Muscle layer of colon (tissue), 2 donors: Measurements from ENCODE around the gene AHNAK2.

Source experiments
- H3K27ac ChIP-seq: one replicate; pipeline ENCODE4 v1.7.0; 2013; ENCODE audit warnings: low read depth, mild to moderate bottlenecking, low read length, moderate library complexity
- H3K27me3 ChIP-seq, 2 donors: one replicate each; pipeline ENCODE4 v1.7.0; 2013; ENCODE audit warnings: low read length in 2 of 2, mild to moderate bottlenecking in 2 of 2; ENCODE audit not compliant: insufficient read depth in 2 of 2, control insufficient read depth in 1 of 2
- H3K36me3 ChIP-seq: one replicate; pipeline ENCODE4 v1.7.0; 2013; ENCODE audit warnings: mild to moderate bottlenecking, low read length; ENCODE audit not compliant: insufficient read depth
- H3K4me1 ChIP-seq: one replicate; pipeline ENCODE4 v1.7.0; 2013; ENCODE audit warnings: mild to moderate bottlenecking, low read length; ENCODE audit not compliant: insufficient read depth
- H3K4me3 ChIP-seq, 2 donors: one replicate each; pipeline ENCODE4 v1.7.0; 2013; ENCODE audit warnings: low read length in 2 of 2, low read depth in 1 of 2, mild to moderate bottlenecking in 1 of 2, moderate library complexity in 1 of 2
- H3K9ac ChIP-seq: one replicate; pipeline ENCODE4 v1.7.0; 2013; ENCODE audit warnings: low read length
- H3K9me3 ChIP-seq: one replicate; pipeline ENCODE4 v1.7.0; 2013; ENCODE audit warnings: mild to moderate bottlenecking, low read length
- donor health status: abdominal sarcoma.
- donor health status: Adenocarcinoma of cecum.

Gene AHNAK2

DNA sequence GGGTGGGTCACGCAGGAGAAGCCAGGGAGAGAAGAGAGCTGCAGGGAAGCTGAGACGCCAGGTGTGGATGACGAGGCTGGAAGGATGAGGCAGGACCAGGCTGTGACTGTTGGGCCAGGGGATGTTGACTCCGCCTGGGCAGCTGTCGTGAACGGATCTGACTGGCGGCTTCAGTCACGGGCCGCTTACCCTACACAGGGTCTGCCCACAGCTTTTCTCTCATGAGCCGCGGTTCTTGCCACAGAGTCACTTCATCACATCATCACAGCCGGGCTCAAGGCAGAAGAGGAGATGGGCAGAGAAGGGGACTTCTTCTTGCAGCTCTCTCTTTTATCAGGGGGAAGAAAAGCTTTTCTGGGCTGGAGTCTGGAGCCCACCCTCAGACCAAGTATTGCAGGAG lies 15.1 kb upstream of the AHNAK2 start:
- H3K36me3 ChIP-seq, result peaks cover 6% of the 10 kb centered on the region
- no peaks in the 10 kb centered on the region for H3K9me3 ChIP-seq
- H3K4me3 ChIP-seq, result no peak overlapping the region

DNA sequence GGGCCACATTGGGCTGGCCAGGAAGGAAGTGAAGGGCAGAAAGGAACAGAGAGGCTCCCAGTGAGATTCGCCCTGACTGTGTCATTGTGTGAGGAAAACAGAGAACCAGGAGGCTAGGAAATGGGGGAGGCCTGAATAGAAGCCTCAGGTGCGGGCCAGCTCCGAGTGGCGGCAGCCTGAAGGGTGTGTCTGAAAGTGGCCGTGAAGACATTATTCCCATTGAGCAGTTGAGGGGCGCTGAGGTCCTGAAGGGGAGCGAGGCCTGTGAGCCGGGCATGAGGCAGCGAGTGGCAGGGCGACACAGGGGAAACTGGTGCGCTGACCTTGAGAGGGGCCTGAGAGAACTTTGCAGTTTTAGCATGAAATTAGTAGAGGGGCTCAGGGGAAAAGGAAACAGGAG lies 14.3 kb upstream of the AHNAK2 start:
- Histone ChIP-seq H3K9me3 (no peaks in the 10 kb centered on the region), H3K27ac (no peak overlapping the region), H3K4me1 (no peaks in the 10 kb centered on the region), H3K9ac (no peak overlapping the region), H3K36me3 (peaks cover 6% of the 10 kb centered on the region), H3K4me3 (no peak overlapping the region), H3K27me3 (no peaks in the 10 kb centered on the region)

More for the DNA sequence above, 15.1 kb upstream of the AHNAK2 start:
- Histone ChIP-seq H3K4me1 (no peaks in the 10 kb centered on the region), H3K27ac (no peak overlapping the region), H3K9ac (no peak overlapping the region), H3K27me3 (no peaks in the 10 kb centered on the region)

DNA sequence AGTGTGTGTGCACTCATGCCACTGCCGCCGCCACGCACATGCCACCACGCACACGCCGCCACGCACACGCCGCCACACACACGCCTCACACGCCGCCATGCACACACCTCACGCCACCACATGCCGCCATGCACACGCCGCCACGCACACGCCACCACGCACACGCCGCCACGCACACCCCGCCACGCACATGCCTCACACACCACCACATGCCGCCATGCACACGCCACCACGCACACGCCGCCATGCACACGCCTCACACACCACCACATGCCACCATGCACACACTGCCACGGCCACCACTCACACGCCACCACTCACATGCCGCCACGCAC lies 13.7 kb upstream of the AHNAK2 start:
- Histone ChIP-seq H3K27me3 (no peaks in the 10 kb centered on the region), H3K4me3 (no peak overlapping the region), H3K4me1 (peaks cover 4% of the 10 kb centered on the region), H3K36me3 (peaks cover 6% of the 10 kb centered on the region), H3K9ac (no peak overlapping the region), H3K27ac (no peak overlapping the region), H3K9me3 (no peaks in the 10 kb centered on the region)

DNA sequence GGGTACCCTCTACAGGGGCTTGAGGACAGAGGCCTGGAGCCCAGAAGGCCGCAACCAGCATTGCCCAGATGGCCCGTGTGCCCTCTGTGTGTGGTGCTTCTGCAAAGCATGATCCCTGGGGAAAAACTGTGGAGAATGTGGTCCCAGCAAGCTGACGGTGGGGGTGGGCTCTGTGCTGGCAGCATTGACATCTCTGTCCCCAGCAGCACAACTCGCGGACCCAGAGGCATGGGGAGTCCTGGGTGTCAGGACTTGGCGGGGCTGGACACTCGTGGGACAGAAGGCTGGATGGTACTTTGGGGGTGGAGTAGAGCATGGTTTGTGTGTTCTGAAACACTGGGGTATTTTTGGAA lies 11.8 kb upstream of the AHNAK2 start:
- Histone ChIP-seq H3K9ac (no peak overlapping the region), H3K36me3 (peaks cover 6% of the 10 kb centered on the region)

DNA sequence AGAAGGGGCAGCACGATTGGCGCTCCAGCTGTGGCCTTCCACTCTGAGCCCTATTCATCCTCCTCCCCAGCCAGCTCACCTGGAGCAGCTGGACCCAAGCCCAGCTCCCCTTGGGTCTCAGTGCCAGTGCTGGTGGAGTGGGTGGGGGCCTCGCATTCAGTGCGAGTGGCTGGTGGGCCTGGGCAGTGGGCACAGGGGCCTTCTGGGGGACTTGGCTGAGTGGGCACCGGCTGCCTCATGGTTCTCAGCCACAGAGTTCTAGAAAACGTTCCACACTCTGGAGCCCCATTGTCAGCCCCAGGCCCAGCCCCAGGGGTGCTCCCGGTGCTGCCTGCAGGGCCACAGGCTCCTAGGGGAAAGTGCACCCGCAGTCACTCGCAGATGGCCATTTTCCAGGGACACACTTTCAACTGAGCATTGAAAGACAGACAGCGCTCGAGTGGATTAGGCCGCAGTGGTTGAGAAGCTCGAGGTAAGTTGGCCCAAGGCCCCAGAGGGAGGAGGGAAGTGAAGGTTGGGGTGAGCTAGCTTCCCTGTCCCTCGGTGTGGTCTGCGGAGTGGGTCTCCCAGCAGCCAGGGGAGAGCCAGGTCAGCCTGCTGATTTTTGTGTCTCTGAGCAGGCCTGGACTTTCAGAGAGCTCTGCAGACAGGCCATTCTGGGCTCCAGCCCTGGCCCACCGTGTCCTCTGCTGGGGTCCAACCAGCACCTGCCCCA lies 11.2 kb upstream of the AHNAK2 start:
- Histone ChIP-seq H3K9ac (no peak overlapping the region), H3K27ac (no peak overlapping the region), H3K4me3 (no peak overlapping the region), H3K27me3 (no peaks in the 10 kb centered on the region), H3K36me3 (peaks cover 6% of the 10 kb centered on the region), H3K9me3 (no peaks in the 10 kb centered on the region), H3K4me1 (peaks cover 12% of the 10 kb centered on the region)

More for the DNA sequence above, 11.8 kb upstream of the AHNAK2 start:
- Histone ChIP-seq H3K9me3 (no peaks in the 10 kb centered on the region), H3K27ac (no peak overlapping the region), H3K27me3 (no peaks in the 10 kb centered on the region), H3K4me3 (no peak overlapping the region), H3K4me1 (peaks cover 12% of the 10 kb centered on the region)

DNA sequence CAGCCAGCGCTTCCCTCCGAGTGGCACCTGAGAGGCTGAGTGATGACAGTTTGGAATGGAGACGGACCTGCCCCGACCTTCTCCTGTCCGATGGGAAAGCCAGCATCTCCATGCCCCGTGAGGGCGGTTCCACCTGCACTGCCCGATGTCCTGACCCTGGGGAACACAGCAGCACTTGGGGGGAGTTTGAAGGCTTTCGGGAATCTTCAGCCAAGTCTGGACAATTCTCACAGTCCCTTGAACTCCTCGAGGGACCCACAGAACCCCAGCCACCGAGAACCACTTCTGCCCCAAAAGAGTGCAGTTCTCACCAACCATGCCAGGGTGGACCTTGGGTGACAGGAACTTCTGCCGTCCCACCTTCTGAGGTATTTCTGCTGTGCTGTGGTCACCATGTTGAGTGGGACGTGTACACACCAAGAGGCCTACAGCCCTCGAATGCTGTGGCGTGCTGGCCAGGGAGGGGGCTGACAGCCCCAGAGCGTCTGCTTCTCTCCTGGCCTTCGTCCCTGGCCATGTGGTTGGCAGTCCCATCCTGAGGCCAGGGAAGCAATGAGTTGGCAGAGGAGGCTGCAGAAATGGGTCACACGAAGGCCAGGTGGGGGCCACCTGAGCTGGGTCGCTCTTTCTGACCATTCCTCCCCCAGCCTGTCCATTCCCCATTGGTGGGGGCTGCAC lies 8.5 kb upstream of the AHNAK2 start:
- no peaks in the 10 kb centered on the region for H3K36me3 ChIP-seq
- H3K27me3 ChIP-seq, result no peaks in the 10 kb centered on the region
- peak overlapping the region; percentile 55 to 87 for H3K4me3 ChIP-seq
- H3K9ac ChIP-seq, result no peak overlapping the region
- no peaks in the 10 kb centered on the region for H3K9me3 ChIP-seq
- peak overlapping the region; percentile 32 for H3K27ac ChIP-seq
- H3K4me1 ChIP-seq, result peaks cover 12% of the 10 kb centered on the region

DNA sequence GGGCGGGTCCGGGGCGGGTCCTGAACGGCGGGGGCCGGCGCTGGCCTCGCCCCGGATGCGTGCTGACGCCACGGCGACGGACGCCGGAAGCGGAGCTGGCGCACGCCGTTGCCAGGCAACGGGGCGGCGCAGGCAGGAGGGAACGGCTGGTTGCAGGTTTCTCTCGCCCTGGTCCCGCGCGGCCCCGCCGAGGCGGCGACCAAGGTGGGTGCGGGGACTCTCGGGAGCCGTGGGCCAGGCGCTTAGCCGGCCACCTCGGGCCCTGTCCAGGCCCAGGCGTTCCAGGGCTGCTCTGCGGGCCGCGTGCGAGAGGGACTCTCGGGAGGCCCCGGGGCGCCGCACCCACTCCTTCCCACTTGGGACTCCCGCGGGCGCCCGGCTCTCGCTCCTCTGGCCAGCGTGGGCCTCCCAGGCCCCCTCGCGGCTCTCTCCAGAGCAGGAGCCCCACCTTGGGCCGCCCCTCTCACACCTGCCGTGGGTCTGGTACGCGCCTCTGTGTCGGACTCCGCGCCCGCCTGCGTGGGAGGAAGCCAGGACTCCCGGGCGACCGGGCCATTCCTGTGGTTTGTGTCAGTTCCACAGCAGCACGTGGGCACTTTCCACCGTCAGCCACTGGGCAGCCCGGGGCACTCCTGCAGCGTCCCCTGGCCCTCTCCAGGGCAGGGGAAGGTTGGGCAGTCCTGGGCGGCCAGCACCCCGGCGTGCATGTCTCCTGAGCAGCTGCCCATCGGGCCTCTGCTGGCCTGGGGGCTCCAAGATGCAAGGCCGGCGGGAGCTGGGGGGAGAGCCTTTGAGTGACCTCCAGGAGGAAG lies 7.7 kb upstream of the AHNAK2 start, which contains the start of gene CLBA1:
Gene CLBA1 (plus strand): TSS at position 114 of the 812 bp plus-strand sequence. CDS start 644 bp downstream, at position 758.
- no peaks in the 10 kb centered on the region for H3K27me3 ChIP-seq
- H3K4me1 ChIP-seq, result peaks cover 12% of the 10 kb centered on the region
- H3K9ac ChIP-seq, result no peak within 1 kb of the TSS
- peak within 1 kb of the TSS; percentile 32 for H3K27ac ChIP-seq
- H3K4me3 ChIP-seq, result peak within 1 kb of the TSS; percentile 55 to 87
- no peaks in the 10 kb centered on the region for H3K9me3 ChIP-seq
- no peaks in the 10 kb centered on the region for H3K36me3 ChIP-seq

DNA sequence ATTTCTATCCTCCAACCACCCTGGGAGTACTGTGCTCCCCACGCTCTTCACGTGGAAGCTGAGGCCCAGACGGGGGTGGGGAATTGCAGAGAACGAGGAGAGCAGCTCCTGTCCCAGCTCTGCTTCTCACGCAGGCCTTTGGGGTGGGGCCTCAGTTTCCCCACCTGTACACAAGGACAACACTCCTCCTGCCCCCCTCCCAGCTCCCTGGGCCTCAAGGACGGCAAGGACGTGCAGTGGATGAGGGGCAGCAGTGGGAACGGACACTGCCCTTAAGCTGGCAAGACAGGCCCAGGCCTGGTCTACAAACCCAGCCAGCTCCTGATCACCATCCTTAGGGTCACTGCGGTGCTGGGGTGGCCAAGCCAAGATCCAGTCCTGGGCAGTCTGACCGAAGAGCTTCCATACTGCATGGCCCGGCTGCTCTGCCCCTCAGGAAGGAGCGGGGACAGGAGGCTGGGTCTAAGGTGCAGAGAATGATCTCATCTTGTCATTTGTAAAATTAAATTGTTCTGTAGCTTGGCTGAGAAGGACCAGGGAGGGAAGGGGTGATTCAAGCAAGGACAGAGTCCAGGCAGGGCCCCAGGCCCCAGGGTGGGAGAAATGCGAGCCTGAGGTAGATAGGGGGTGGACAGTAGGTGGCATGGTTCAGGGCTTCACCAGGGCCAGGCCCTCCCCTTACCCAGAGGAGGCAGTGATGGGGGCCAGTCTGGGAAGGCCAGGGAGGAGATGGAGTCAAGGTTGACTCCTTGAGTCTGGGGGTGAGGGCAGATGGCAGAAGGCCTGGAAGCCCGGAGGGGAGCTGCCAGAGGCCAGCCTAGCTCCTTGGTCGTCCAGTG lies 6.1 kb upstream of the AHNAK2 start:
- no peaks in the 10 kb centered on the region for H3K9me3 ChIP-seq
- no peak overlapping the region for H3K9ac ChIP-seq
- H3K4me1 ChIP-seq, result peaks cover 19% of the 10 kb centered on the region
- no peaks in the 10 kb centered on the region for H3K27me3 ChIP-seq
- H3K4me3 ChIP-seq, result no peak overlapping the region
- no peaks in the 10 kb centered on the region for H3K36me3 ChIP-seq
- no peak overlapping the region for H3K27ac ChIP-seq

DNA sequence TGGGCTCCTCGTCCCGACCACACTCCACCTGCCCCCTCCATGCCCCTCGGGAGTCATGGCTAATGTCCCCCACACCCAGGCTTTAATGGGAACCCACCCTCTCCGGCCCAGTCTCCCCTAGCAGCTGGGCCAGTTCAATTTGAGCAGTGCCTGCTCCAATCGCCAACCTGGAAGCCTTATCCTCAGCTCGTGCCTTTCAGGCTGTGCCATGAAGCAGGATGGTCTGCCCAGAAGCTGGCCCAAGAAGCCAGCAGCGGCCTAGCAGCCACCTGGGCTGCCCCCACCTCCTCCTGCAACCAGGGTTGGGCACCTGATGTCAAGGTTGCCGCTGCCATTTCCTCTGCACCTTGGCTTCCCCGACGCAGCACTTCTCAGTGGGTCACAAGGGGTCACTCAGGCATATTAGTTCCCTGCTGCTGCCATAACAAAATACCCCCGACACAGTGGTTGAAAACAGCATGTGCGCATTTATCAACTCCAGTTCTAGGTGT lies 5.1 kb upstream of the AHNAK2 start:
- H3K4me3 ChIP-seq, result no peak overlapping the region
- H3K27me3 ChIP-seq, result no peaks in the 10 kb centered on the region
- no peaks in the 10 kb centered on the region for H3K36me3 ChIP-seq
- H3K27ac ChIP-seq, result no peak overlapping the region
- no peak overlapping the region for H3K9ac ChIP-seq
- H3K4me1 ChIP-seq, result peaks cover 19% of the 10 kb centered on the region
- no peaks in the 10 kb centered on the region for H3K9me3 ChIP-seq

DNA sequence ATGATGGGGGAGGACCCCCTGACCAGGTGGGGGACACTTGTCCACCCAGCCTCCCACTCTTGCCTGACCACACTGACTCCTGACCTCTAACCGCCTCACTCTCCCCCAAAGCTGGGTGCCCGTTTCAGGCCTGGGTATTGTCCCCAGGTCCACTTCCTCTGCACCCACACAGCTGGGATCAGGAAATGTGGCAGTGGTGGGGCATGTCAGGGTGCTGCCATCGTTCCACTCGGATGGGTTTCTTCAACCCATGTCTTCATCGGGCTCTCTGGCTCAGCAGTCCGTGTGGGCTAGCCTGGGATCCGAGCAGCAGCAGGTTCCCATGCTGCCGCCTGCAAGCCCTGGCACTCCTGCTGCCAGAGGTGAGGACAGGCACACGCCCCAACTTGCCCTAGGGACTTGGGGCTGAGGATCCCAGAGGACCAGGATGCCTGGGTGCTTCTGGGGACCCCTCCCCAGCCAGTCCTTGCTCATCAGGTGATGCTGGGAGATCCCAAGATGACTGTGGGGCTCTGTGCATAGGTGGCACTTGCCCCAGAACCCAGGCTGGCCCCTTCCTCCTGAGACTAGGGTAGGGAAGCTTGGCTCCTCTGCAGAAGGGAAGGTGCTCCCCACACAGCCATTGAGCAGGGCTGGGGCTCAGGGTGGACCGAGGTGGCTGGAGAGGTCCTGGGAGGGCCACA lies 4.5 kb upstream of the AHNAK2 start:
- no peaks in the 10 kb centered on the region for H3K9me3 ChIP-seq
- no peaks in the 10 kb centered on the region for H3K36me3 ChIP-seq
- no peaks in the 10 kb centered on the region for H3K27me3 ChIP-seq
- H3K4me3 ChIP-seq, result no peak overlapping the region
- H3K27ac ChIP-seq, result no peak overlapping the region
- H3K9ac ChIP-seq, result no peak overlapping the region
- peaks cover 20% of the 10 kb centered on the region for H3K4me1 ChIP-seq
